Amniotic stem cell (primary cell): ENCODE results near the gene LY86.
"Not testable (repeated sequence)": the region's sequence is repeated elsewhere in the genome, so short reads cannot be mapped to it uniquely, and the experiment has no call there.

ENCODE experiments used
- DNase-seq: peaks from one replicate; lab custom pipeline; 2025; lab: John Stamatoyannopoulos, UW

The LY86 gene

GRCh38 chr6:6596529-6597328 is 8.2 kb downstream of the LY86 start:
- no peak for DNase-seq

GRCh38 chr6:6597682-6598081 is 9.2 kb downstream of the LY86 start:
- DNase-seq, result no peak

GRCh38 chr6:6599468-6599873 is 11.0 kb downstream of the LY86 start:
- DNase-seq, result no peak

GRCh38 chr6:6600875-6601274 is 12.4 kb downstream of the LY86 start:
- DNase-seq, result no peak

- DNase-seq, result no peak
These were observed 13.7 kb downstream of the LY86 start for GRCh38 chr6:6602262-6602661.

GRCh38 chr6:6603317-6603716 is 14.8 kb downstream of the LY86 start:
- DNase-seq, result no peak

- no peak for DNase-seq
These were observed 15.5 kb downstream of the LY86 start for GRCh38 chr6:6604015-6604414.

GRCh38 chr6:6604566-6604965 is 16.0 kb downstream of the LY86 start:
- DNase-seq, result no peak

- no peak for DNase-seq
These were observed 17.4 kb downstream of the LY86 start for GRCh38 chr6:6605873-6606272.

- not testable (repeated sequence) for DNase-seq
These were observed 18.0 kb downstream of the LY86 start for GRCh38 chr6:6606391-6607030.

- DNase-seq, result no peak
These were observed 20.9 kb downstream of the LY86 start for GRCh38 chr6:6609450-6609849.

- no peak for DNase-seq
These were observed 21.6 kb downstream of the LY86 start for GRCh38 chr6:6610031-6610591.

GRCh38 chr6:6611486-6611885 is 23.0 kb downstream of the LY86 start:
- no peak for DNase-seq

- DNase-seq, result no peak
These were observed 23.8 kb downstream of the LY86 start for GRCh38 chr6:6612308-6612707.

GRCh38 chr6:6613103-6613718 is 24.7 kb downstream of the LY86 start:
- DNase-seq, result not testable (repeated sequence)

GRCh38 chr6:6614096-6614982 is 25.8 kb downstream of the LY86 start:
- DNase-seq, result no peak

- DNase-seq, result no peak
These were observed 26.4 kb downstream of the LY86 start for GRCh38 chr6:6614983-6615349.

- DNase-seq, result no peak
These were observed 28.1 kb downstream of the LY86 start for GRCh38 chr6:6616656-6617055.

GRCh38 chr6:6619021-6619794 is 30.7 kb downstream of the LY86 start:
- DNase-seq, result no peak

- DNase-seq, result no peak
These were observed 32.4 kb downstream of the LY86 start for GRCh38 chr6:6620766-6621425.

- DNase-seq, result no peak
These were observed 34.0 kb downstream of the LY86 start for GRCh38 chr6:6622501-6622900.
